Measurements from ENCODE around the gene SRPK3.

Gene SRPK3

DNA sequence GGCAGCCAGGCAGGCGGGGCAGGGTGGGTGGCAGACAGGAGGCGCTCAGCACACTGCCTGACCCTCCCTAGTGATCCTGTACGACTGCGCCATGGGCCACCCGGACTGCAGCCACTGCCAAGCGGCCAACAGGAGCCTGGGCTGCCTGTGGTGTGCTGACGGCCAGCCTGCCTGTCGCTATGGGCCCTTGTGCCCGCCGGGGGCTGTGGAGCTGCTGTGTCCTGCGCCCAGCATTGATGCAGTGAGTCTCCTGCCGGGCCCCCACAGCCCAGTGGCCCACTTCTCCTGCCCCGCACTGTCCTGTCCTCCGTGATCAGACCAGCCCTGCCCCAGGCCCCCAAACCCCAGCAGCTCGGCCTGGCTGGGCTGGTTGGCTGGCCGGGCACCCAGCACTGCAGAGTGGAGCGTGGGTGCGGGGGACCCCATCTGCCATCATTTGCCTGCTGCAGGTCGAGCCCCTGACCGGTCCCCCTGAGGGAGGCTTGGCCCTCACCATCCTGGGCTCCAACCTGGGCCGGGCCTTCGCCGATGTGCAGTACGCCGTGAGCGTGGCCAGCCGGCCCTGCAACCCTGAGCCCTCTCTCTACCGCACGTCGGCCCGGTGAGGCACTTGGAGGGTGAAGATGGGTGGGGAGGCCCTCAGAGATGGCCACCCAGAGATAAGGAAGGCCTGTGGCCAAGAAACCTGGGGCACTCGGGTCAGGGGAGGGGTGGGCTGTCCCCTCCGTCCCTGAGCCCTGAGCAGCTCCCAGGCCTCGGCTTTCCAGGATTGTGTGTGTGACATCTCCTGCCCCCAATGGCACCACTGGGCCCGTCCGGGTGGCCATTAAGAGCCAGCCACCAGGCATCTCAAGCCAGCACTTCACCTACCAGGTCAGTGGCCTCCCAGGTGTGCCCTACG lies 9.2 kb upstream of the SRPK3 start:
- no peak for FAIRE-seq

DNA sequence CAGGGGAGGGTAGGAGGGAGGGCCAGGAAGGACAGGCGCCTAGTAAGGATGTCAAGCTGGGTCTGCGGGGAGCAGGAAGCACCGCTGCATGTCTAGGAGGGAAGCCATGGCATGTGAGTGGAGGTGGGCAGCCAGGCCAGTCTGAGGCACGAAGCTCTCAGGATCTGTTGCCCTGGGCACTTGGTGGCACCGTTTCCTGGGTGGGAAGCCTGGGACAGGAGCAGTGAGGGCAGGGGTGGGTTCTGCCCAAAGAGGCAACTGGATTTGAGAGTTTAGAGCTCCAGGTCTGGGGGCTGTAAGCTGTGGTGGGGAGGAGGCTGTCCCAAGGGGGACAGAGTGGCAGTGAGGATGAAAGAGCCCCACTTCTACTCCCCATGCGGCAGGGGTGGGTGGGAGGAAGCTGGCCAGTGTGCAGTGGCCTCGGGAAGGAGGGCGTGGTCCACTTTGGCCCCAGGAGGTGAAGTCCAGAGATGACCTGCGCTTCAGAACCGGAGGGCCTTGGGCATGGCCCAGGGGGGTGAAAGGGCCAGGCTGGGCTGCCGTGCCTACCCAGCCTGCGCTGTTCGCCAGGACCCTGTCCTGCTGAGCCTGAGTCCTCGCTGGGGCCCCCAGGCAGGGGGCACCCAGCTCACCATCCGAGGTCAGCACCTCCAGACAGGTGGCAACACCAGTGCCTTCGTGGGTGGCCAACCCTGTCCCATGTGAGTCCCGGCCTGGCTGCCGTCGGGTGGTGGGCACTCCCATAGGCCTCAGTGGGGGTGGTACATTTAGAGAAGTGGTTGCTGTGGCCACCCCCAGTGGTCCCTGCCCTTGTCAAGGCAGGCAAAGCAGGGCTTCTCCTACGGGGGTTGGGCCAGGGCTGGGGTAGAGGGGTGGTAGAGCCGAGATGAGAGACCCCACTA lies 8.3 kb upstream of the SRPK3 start:
- FAIRE-seq, result no peak

DNA sequence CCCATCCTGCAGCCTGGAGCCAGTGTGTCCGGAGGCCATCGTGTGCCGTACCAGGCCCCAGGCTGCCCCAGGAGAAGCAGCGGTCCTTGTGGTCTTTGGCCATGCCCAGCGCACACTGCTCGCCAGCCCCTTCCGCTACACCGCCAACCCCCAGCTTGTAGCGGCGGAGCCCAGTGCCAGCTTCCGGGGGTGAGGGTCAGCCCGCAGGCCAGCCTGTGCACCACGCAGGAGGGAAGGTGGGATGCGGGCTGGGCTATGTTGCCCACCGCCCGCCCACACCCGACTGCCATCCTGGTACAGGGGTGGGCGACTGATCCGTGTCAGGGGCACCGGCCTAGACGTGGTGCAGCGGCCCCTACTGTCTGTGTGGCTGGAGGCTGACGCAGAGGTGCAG lies 7.6 kb upstream of the SRPK3 start:
- no peak for FAIRE-seq

GRCh38 chrX:153773741-153774575 lies 6.9 kb upstream of the SRPK3 start:
- FAIRE-seq, result no peak

DNA sequence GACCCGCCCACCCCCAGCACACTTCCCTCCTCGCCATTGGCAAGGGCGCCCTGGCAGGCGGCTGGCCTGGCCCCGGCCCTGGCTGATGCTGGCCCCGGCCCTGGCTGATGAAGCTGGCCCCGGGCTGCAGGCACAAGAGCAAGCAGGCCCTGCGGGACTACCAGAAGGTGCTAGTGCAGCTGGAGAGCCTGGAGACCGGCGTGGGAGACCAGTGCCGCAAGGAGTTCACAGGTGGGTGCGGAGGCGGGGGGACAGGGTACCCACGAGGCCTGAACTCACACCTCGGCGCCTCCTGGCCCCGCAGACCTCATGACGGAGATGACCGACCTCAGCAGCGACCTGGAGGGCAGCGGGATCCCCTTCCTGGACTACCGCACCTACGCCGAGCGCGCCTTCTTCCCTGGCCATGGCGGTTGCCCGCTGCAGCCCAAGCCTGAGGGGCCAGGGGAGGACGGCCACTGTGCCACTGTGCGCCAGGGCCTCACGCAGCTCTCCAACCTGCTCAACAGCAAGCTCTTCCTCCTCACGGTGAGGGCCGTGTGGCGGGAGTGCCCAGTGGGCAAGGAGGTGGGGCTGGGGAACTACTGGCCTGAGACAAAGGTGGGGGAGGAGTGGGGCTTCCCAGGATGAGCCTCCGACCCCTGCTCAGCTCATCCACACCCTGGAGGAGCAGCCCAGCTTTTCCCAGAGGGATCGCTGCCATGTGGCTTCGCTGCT lies 6.1 kb upstream of the SRPK3 start:
- FAIRE-seq, result no peak

DNA sequence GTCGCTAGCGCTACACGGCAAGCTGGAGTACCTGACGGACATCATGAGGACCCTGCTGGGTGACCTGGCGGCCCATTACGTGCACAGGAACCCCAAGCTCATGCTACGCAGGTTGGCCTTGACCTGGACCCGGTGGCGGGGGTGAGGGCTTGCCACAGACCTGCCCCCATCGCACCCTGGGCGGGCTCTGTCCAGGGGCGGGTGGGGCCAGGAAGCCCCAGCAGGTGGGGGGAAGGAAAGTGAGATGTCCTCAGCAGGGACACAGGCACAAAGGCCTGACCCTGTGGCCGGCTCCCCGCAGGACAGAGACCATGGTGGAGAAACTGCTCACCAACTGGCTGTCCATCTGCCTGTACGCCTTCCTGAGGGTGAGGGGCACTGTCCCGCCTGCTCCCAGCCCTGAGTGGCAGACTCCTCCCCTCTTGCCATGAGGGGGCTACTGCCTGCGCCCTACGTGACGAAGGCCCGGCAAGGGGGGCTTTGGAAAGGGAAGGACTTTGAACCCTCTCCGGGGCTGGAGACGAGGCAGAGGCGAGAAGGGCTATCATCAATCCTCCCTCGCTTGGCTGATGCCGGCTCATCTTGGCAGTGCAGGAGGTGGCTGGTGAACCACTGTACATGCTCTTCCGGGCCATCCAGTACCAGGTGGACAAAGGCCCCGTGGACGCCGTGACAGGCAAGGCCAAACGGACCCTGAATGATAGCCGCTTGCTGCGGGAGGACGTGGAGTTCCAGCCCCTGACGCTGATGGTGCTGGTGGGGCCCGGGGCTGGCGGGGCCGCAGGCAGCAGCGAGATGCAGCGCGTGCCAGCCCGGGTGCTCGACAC lies 5.3 kb upstream of the SRPK3 start:
- FAIRE-seq, result no peak

DNA sequence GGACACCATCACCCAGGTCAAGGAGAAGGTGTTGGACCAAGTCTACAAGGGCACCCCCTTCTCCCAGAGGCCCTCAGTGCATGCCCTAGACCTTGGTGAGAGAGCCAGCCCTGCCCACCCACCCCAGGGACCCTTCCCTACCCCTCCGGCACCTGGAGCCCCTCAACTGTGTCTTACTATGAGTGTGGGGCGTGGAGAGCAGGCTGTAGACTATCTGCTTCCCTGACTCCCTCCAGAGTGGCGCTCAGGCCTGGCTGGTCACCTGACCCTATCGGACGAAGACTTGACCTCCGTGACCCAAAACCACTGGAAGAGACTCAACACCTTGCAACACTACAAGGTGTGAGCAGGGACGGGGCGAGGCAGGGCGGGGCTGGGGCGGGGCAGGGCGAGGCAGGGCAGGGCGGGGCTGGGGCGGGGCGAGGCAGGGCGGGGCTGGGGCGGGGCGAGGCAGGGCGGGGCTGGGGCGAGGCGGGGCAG lies 4.7 kb upstream of the SRPK3 start:
- FAIRE-seq, result no peak

- no peak for FAIRE-seq
Measured at GRCh38 chrX:153776611-153777045, 4.2 kb upstream of the SRPK3 start.

DNA sequence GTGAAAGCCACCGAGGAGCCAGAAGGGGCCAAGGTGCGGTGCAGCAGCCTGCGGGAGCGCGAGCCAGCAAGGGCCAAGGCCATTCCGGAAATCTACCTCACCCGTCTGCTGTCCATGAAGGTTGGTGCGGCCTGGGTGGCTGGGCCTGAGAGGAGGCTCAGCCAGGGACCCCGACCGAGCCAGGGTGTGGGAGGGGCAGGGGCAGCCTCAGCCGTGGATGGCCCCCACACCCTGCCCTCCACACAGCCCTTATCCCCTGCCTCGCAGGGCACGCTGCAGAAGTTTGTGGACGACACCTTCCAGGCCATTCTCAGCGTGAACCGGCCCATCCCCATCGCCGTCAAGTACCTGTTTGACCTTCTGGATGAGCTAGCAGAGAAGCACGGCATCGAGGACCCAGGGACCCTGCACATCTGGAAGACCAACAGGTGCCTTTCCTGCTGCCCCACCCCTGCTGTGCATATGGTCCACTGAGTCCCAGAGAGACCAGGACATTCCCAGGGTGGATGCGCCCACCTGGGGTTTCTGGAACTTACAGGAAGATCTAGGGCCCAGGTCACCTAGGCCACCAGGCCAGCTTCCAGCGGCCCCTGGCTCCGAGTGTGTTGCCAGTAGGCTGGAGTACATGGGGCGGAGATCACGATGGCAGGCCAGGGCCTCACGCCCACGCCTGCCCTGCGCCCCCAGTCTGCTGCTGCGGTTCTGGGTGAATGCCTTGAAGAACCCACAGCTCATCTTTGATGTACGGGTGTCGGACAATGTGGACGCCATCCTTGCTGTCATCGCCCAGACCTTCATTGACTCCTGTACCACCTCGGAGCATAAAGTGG lies 3.4 kb upstream of the SRPK3 start:
- FAIRE-seq, result no peak

GRCh38 chrX:153778181-153778580 lies 2.7 kb upstream of the SRPK3 start:
- FAIRE-seq, result no peak

- FAIRE-seq, result no peak
Measured at GRCh38 chrX:153778684-153779101, 2.1 kb upstream of the SRPK3 start.

GRCh38 chrX:153779891-153780677 lies 757 bp upstream of the SRPK3 start:
- no peak for FAIRE-seq

DNA sequence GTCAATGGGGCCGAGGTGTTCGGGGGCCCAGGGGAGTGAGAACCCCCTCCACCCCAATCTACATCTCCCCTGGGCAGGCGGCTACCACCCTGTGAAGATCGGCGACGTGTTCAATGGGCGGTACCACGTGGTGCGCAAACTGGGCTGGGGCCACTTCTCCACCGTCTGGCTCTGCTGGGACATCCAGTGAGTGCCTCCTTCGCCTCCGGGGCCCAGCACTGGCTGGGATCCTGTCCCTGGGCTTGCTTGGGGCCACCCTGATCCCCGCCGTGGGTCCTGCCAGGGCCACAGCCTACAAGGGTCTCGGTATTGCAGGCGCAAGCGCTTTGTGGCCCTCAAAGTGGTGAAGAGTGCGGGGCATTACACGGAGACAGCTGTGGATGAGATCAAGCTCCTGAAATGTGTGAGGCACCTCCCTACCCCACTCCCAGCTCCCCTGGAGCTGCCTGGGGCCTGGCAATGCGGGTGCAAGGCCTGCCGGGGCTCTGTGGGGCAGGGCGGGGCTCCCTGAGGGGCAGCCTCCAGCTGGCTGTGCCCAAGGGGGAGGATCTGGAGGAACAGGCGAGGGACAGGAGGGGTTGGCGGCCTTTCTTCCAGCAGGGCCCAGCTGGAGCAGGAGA lies 697 bp downstream of the SRPK3 start:
- FAIRE-seq, result no peak

GRCh38 chrX:153782313-153782712 lies 1.5 kb downstream of the SRPK3 start:
- FAIRE-seq, result no peak

- no peak for FAIRE-seq
Measured at GRCh38 chrX:153782871-153783270, 2.0 kb downstream of the SRPK3 start.

DNA sequence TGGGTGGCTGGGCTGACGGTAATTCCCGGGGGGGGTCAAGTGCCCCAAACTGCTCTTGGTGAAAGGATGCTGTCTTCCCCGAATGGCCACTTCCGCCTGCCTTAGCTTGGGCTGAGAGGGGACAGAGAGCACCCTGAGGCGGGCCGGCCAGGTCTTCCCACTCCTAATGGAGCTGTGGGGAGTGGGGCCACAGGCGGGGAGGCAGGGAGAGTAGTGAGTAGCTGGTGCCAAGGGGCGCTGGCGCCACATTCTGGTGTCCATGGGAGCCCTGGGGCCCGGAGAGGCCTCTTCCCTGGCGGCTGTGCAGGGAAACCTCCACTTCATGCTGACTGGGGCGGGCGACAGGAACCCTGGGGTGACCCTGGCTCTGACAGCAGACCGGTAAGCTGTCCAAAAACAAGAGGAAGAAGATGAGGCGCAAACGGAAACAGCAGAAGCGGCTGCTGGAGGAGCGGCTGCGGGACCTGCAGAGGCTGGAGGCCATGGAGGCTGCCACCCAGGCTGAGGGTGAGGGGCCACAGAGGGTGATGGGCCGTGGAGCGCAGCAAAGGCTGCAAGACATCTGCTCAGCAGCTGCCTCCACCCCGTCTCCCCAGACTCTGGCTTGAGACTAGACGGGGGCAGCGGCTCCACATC lies 2.7 kb downstream of the SRPK3 start:
- no peak for FAIRE-seq

DNA sequence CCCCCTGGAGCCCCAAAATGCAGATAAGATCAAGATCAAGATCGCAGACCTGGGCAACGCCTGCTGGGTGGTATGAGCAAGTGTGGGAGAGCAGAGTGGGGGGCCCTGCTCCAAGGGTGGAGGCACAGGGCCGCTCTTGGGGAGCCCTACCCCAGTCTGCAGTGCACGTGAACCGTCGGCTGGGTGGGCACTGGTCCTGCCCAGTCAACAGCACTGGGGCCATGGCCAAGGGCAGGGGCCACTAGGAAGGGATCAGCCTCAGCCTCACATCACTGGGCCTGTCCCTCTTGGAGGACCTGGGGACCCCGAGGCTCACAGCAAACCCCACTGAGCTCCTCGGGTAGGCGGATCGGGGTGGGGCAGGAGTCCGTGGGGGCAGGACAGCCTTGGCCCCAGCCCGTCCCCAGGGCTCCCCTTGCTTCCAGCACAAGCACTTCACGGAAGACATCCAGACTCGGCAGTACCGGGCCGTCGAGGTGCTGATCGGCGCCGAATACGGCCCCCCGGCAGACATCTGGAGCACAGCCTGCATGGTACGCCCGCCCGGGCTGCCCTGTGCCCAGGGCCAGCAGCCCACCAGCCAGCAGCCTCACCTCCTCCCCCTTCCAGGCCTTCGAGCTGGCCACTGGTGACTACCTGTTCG lies 3.6 kb downstream of the SRPK3 start:
- no peak for FAIRE-seq

DNA sequence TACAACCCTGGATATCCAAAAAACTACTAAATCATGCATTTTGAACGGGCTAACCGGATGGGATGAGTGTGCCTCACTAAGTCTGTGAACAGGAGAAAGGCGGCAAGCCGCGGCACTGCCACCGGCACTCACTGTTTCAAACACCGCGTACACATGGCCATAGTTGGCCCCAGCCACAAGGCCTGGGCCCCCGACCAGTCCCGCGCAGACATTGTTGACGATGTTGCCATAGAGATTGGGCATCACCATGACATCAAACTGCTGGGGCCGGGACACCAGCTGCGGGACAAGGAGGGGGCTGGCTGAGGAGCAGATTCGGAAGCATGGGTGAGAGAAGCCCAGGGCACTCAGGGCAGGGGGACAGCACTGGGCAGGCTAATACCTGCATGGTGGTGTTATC lies 5.8 kb downstream of the SRPK3 start:
- FAIRE-seq, result no peak

Data from A204.1 (cell line).